ENCODE results near the gene ADGRE1.

DNA sequence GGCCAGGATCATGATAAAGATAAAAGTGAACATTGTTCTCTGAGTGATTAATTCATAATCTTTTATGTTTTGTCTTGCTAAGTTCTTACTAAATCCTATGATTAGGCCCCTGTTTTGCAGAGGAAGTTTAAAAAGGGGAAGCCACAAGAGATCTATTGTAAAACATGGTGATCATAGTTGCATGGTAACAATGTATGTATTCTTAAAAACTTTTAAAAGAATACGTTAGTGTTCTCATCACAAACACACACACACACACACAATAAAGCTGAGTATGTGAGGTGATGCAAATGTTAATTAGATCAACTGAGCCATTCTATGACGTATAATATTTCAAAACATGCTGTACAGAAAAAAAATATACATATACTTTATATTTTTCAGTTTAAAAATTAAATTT lies 82.6 kb downstream of the ADGRE1 start:
- TF ChIP-seq OVOL3 (tag by site-specific recombination; IDR thresholded peaks at IDR 0.05) = no peak
- TF ChIP-seq BCL6B (tag by site-specific recombination; IDR thresholded peaks at IDR 0.05) = no peak
- TF ChIP-seq, protein P1, sequence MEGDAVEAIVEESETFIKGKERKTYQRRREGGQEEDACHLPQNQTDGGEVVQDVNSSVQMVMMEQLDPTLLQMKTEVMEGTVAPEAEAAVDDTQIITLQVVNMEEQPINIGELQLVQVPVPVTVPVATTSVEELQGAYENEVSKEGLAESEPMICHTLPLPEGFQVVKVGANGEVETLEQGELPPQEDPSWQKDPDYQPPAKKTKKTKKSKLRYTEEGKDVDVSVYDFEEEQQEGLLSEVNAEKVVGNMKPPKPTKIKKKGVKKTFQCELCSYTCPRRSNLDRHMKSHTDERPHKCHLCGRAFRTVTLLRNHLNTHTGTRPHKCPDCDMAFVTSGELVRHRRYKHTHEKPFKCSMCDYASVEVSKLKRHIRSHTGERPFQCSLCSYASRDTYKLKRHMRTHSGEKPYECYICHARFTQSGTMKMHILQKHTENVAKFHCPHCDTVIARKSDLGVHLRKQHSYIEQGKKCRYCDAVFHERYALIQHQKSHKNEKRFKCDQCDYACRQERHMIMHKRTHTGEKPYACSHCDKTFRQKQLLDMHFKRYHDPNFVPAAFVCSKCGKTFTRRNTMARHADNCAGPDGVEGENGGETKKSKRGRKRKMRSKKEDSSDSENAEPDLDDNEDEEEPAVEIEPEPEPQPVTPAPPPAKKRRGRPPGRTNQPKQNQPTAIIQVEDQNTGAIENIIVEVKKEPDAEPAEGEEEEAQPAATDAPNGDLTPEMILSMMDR (tag by site-specific recombination; IDR thresholded peaks at IDR 0.05) = no peak
- TF ChIP-seq, protein P2, sequence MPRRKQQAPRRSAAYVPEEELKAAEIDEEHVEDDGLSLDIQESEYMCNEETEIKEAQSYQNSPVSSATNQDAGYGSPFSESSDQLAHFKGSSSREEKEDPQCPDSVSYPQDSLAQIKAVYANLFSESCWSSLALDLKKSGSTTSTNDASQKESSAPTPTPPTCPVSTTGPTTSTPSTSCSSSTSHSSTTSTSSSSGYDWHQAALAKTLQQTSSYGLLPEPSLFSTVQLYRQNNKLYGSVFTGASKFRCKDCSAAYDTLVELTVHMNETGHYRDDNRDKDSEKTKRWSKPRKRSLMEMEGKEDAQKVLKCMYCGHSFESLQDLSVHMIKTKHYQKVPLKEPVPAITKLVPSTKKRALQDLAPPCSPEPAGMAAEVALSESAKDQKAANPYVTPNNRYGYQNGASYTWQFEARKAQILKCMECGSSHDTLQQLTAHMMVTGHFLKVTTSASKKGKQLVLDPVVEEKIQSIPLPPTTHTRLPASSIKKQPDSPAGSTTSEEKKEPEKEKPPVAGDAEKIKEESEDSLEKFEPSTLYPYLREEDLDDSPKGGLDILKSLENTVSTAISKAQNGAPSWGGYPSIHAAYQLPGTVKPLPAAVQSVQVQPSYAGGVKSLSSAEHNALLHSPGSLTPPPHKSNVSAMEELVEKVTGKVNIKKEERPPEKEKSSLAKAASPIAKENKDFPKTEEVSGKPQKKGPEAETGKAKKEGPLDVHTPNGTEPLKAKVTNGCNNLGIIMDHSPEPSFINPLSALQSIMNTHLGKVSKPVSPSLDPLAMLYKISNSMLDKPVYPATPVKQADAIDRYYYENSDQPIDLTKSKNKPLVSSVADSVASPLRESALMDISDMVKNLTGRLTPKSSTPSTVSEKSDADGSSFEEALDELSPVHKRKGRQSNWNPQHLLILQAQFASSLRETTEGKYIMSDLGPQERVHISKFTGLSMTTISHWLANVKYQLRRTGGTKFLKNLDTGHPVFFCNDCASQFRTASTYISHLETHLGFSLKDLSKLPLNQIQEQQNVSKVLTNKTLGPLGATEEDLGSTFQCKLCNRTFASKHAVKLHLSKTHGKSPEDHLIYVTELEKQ (tag by site-specific recombination; IDR thresholded peaks at IDR 0.05; ENCODE audit: borderline replicate concordance) = no peak
- TF ChIP-seq MYNN (tag by site-specific recombination; IDR thresholded peaks at IDR 0.05; ENCODE audit: borderline replicate concordance) = no peak
- TF ChIP-seq, protein P3, sequence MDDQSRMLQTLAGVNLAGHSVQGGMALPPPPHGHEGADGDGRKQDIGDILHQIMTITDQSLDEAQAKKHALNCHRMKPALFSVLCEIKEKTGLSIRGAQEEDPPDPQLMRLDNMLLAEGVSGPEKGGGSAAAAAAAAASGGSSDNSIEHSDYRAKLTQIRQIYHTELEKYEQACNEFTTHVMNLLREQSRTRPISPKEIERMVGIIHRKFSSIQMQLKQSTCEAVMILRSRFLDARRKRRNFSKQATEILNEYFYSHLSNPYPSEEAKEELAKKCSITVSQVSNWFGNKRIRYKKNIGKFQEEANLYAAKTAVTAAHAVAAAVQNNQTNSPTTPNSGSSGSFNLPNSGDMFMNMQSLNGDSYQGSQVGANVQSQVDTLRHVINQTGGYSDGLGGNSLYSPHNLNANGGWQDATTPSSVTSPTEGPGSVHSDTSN (CRISPR knock-in tag; IDR thresholded peaks at IDR 0.05) = no peak
